ENCODE data around the gene MAPK6.

- TF ChIP-seq CTCF (IDR thresholded peaks at IDR 0.05) (no peak), POLR2AphosphoS5 (IDR thresholded peaks at IDR 0.05) (no peak), POLR2A (IDR thresholded peaks at IDR 0.05) (no peak), EP300 (IDR thresholded peaks at IDR 0.05) (no peak)
These were observed 59.3 kb downstream of the MAPK6 start for GRCh38 chr15:52078197-52078875.
